ENCODE measurements around the gene SYN1. TPM values are rescaled to one million over a fixed set of nuclear protein-coding genes. Genes with fewer than 3 reads are reported as not detected.
A peak's percentile ranks its signal among the peaks of the same experiment; 100 is the strongest.

SYN1 gene
- total RNA-seq, 1 experiment from 2014 or later, result 11.7 TPM

GRCh38 chrX:47646636-47647035 lies 27.0 kb upstream of the SYN1 start:
- Histone ChIP-seq H3K18ac (ENCODE audit: insufficient read length, low read depth, low read length) (no peak overlapping the region), H2BK5ac (ENCODE audit: insufficient read length, low read length) (no peak overlapping the region), H2BK12ac (ENCODE audit: insufficient read length, low read depth, low read length) (no peak overlapping the region), H3T11ph (ENCODE audit: low read length) (no peak overlapping the region), H3K4me2 (ENCODE audit: insufficient read depth, insufficient read length, low read length) (no peak overlapping the region), H3K23me2 (ENCODE audit: insufficient read length, low read depth, low read length, poor library complexity, severe bottlenecking) (no peaks in the 10 kb centered on the region), H3K56ac (ENCODE audit: insufficient read length, low read depth, low read length) (no peak overlapping the region), H3K27me3 (ENCODE audit: insufficient read depth, low read length) (no peaks in the 10 kb centered on the region), H3K4me1 (ENCODE audit: insufficient read depth, low read length) (no peaks in the 10 kb centered on the region; the same call in 1 of the 2 replicates), H2BK20ac (ENCODE audit: low read depth, low read length, poor library complexity, severe bottlenecking) (no peak overlapping the region), H3K14ac (ENCODE audit: insufficient read depth, low read length) (no peak overlapping the region), H3K9ac (ENCODE audit: extremely low read depth, insufficient read length, low read length) (no peak overlapping the region), H3K27ac (ENCODE audit: insufficient read length, low read depth, low read length) (no peak overlapping the region), H3K23ac (ENCODE audit: insufficient read length, low read depth, low read length) (no peak overlapping the region), H2BK15ac (ENCODE audit: low read depth, low read length) (no peak overlapping the region), H4K91ac (ENCODE audit: insufficient read length, low read depth, low read length) (no peak overlapping the region), H3K9me3 (ENCODE audit: control insufficient read depth, low read depth, low read length) (peaks cover 55% of the 10 kb centered on the region), H2AK5ac (ENCODE audit: insufficient read length, low read length) (no peak overlapping the region), H4K8ac (replicated peaks; ENCODE audit: insufficient read length, low read depth, low read length) (no peak overlapping the region), H2AFZ (ENCODE audit: low read length) (no peak overlapping the region), H3K79me1 (ENCODE audit: insufficient read depth, low read depth, low read length, poor library complexity, severe bottlenecking) (peaks cover 2% of the 10 kb centered on the region), H4K5ac (ENCODE audit: insufficient read length, low read depth, low read length) (no peak overlapping the region), H4K20me1 (ENCODE audit: control insufficient read depth, insufficient read depth, insufficient read length) (no peaks in the 10 kb centered on the region), H3K4ac (ENCODE audit: low read depth, low read length) (no peak overlapping the region), H2BK120ac (ENCODE audit: low read depth, low read length, poor library complexity, severe bottlenecking) (no peak overlapping the region), H3K79me2 (ENCODE audit: insufficient read depth, low read length) (no peaks in the 10 kb centered on the region)
- H3K36me3 Mint-ChIP-seq (ENCODE audit: insufficient read depth in 1 of 3, low read depth in 3 of 3), result peaks cover 25 to 45% (median 39%) of the 10 kb centered on the region in 3 experiments
- no CpG with 5 or more reads among the region's 6 CpGs for WGBS (ENCODE audit: extremely low coverage, insufficient read length, low lambda C conversion rate)
- H3K4me3 Mint-ChIP-seq, result no peak overlapping the region
- H3K9me3 Mint-ChIP-seq, result peaks cover 79 to 83% of the 10 kb centered on the region in 2 experiments
- peaks cover 20 to 24% of the 10 kb centered on the region in 2 experiments for H3K4me1 Mint-ChIP-seq
- no peak for TF ChIP-seq CTCF (conservative IDR thresholded peaks at IDR 0.05)
- H3K27ac Mint-ChIP-seq, result peak overlapping the region in 1 of 3 experiments; percentile 23; a peak in 1 of 7 replicates
- no peaks in the 10 kb centered on the region; the same call in none of the 2 replicates for H3K27me3 Mint-ChIP-seq (ENCODE audit: low read depth)
- no peak for DNase-seq
